ENCODE results near the gene TFDP1. TPM values are rescaled to one million over a fixed set of nuclear protein-coding genes. Genes with fewer than 3 reads are reported as not detected.
A peak's percentile ranks its signal among the peaks of the same experiment; 100 is the strongest.

The TFDP1 gene
- total RNA-seq, 1 donor from 2014 or later: 49.4 TPM

DNA sequence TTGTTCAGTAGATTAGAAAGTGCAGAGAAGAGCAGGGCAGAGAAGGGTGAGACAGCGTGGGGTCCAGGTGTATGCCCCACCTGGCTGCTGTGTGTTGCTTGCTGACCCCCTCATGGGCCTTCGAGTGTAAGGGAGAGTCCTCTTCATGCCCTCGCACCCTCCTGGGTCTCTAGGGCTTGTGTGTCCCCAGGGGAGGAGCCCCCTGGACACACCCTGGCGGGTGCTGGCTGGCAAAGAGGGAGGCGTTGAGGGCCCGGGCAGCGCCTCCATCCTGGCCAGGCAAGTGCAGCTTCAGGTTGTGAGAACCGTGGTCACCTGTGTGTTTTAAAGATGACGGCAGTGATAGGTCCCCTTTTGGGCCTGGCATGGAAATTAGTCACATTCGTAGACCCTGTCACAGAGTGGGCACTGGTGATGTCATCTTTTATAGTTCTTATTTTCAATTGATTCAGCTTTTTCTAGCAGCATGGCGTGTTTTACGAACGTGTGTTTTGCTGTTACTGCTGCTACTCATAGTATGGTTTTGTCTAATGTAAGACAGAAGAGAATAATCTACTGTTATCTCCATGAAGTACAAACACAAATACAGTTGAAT, 18.7 kb downstream of the TFDP1 start:
- no peak overlapping the region for H3K27ac ChIP-seq (ENCODE audit: low read depth, low read length)
- no peaks in the 10 kb centered on the region for H3K9me3 ChIP-seq (ENCODE audit: insufficient read depth, low read depth, low read length)
- Mint-ChIP-seq H3K36me3 (ENCODE audit: low read depth, unreplicated experiment) (peaks cover 35% of the 10 kb centered on the region), H3K4me1 (ENCODE audit: low read depth, unreplicated experiment) (no peaks in the 10 kb centered on the region), H3K27me3 (ENCODE audit: low read depth, unreplicated experiment) (no peaks in the 10 kb centered on the region), H3K27ac (ENCODE audit: unreplicated experiment) (no peak overlapping the region), H3K9me3 (ENCODE audit: unreplicated experiment) (peaks cover 7% of the 10 kb centered on the region), H3K4me3 (ENCODE audit: unreplicated experiment) (peak overlapping the region; percentile 61)
- TF ChIP-seq, protein P1, sequence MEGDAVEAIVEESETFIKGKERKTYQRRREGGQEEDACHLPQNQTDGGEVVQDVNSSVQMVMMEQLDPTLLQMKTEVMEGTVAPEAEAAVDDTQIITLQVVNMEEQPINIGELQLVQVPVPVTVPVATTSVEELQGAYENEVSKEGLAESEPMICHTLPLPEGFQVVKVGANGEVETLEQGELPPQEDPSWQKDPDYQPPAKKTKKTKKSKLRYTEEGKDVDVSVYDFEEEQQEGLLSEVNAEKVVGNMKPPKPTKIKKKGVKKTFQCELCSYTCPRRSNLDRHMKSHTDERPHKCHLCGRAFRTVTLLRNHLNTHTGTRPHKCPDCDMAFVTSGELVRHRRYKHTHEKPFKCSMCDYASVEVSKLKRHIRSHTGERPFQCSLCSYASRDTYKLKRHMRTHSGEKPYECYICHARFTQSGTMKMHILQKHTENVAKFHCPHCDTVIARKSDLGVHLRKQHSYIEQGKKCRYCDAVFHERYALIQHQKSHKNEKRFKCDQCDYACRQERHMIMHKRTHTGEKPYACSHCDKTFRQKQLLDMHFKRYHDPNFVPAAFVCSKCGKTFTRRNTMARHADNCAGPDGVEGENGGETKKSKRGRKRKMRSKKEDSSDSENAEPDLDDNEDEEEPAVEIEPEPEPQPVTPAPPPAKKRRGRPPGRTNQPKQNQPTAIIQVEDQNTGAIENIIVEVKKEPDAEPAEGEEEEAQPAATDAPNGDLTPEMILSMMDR (IDR thresholded peaks at IDR 0.05; ENCODE audit: insufficient read depth, low read depth, low read length): no peak
- TF ChIP-seq EZH2 (IDR thresholded peaks at IDR 0.05; ENCODE audit: insufficient read depth, low read length): no peak
- H3K4me2 ChIP-seq (ENCODE audit: low read length): no peak overlapping the region
- H3K4me3 ChIP-seq (ENCODE audit: insufficient read depth, low read depth, low read length): no peak overlapping the region
- H3K27me3 ChIP-seq (ENCODE audit: insufficient read depth, low read length): no peaks in the 10 kb centered on the region
- no peak overlapping the region for H3K9ac ChIP-seq (ENCODE audit: low read length)
- peaks cover 10% of the 10 kb centered on the region for H3K36me3 ChIP-seq (ENCODE audit: insufficient read depth, low read length)
- H4K20me1 ChIP-seq (ENCODE audit: insufficient read depth, low read length): peaks cover 99% of the 10 kb centered on the region
- peaks cover 99% of the 10 kb centered on the region for H3K79me2 ChIP-seq (ENCODE audit: insufficient read depth, low read length)
- DNase-seq (ENCODE audit: low read depth): no peak
- FAIRE-seq: no peak
- no peak overlapping the region for H2AFZ ChIP-seq (ENCODE audit: low read depth, low read length)
- H3K4me1 ChIP-seq (ENCODE audit: insufficient read depth, low read length): no peaks in the 10 kb centered on the region

DNA sequence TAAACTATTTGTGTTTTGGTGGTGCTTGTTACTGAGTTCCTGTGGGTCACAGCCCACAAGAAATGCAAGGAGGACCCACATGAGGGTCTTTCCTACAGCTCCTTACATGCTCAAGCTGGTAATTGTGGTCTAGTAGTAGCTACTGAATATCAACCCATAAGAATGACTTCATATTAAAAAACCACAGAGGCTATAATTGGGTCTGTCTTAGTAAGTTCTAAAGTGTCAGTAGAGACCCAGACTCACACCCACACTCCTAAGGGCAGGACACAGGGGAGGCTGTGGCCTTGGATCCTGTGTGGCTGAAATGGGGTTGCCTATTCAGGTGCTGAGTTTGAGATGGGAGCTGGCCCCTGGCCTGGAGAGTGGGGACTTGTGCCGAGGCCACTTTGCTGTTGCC, 19.6 kb downstream of the TFDP1 start:
- Mint-ChIP-seq H3K9me3 (ENCODE audit: unreplicated experiment) (peaks cover 7% of the 10 kb centered on the region), H3K4me1 (ENCODE audit: low read depth, unreplicated experiment) (peaks cover 3% of the 10 kb centered on the region), H3K27ac (ENCODE audit: unreplicated experiment) (no peak overlapping the region), H3K36me3 (ENCODE audit: low read depth, unreplicated experiment) (peaks cover 29% of the 10 kb centered on the region), H3K4me3 (ENCODE audit: unreplicated experiment) (no peak overlapping the region), H3K27me3 (ENCODE audit: low read depth, unreplicated experiment) (no peaks in the 10 kb centered on the region)
- H3K4me1 ChIP-seq (ENCODE audit: insufficient read depth, low read length): no peaks in the 10 kb centered on the region
- TF ChIP-seq, protein P1 (IDR thresholded peaks at IDR 0.05; ENCODE audit: insufficient read depth, low read depth, low read length): no peak
- TF ChIP-seq EZH2 (IDR thresholded peaks at IDR 0.05; ENCODE audit: insufficient read depth, low read length): no peak
- H3K4me3 ChIP-seq (ENCODE audit: insufficient read depth, low read depth, low read length): no peak overlapping the region
- no peak for DNase-seq (ENCODE audit: low read depth)
- H3K27me3 ChIP-seq (ENCODE audit: insufficient read depth, low read length): no peaks in the 10 kb centered on the region
- H3K4me2 ChIP-seq (ENCODE audit: low read length): no peak overlapping the region
- no peak overlapping the region for H3K9ac ChIP-seq (ENCODE audit: low read length)
- H3K79me2 ChIP-seq (ENCODE audit: insufficient read depth, low read length): peaks cover 99% of the 10 kb centered on the region
- H3K36me3 ChIP-seq (ENCODE audit: insufficient read depth, low read length): peaks cover 7% of the 10 kb centered on the region
- FAIRE-seq: no peak
- H2AFZ ChIP-seq (ENCODE audit: low read depth, low read length): no peak overlapping the region
- no peak overlapping the region for H3K27ac ChIP-seq (ENCODE audit: low read depth, low read length)
- H3K9me3 ChIP-seq (ENCODE audit: insufficient read depth, low read depth, low read length): no peaks in the 10 kb centered on the region
- H4K20me1 ChIP-seq (ENCODE audit: insufficient read depth, low read length): peaks cover 99% of the 10 kb centered on the region

DNA sequence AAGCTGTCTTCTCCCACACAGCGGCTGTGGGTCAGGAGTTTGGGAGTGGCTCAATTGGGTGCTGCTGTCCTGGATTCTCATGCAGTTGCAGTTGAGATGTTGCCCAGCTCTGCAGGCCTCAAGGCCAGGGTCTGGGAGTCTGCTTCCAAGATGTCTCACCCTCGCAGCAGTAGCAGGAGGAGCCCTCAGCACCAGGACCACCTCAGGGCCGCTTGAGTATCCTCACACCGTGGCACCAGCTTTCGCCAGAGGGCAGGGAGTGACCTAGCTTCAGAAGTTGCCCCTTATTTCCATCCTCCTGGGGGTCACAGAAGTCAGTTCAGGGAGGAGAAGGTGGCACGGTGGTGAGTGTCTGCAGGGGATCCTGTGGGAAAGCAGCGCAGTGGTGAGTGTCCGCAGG, 20.9 kb downstream of the TFDP1 start:
- no peak for DNase-seq (ENCODE audit: low read depth)
- Histone ChIP-seq H3K4me2 (ENCODE audit: low read length) (no peak overlapping the region), H3K27me3 (ENCODE audit: insufficient read depth, low read length) (no peaks in the 10 kb centered on the region), H3K79me2 (ENCODE audit: insufficient read depth, low read length) (peaks cover 99% of the 10 kb centered on the region), H3K4me1 (ENCODE audit: insufficient read depth, low read length) (no peaks in the 10 kb centered on the region), H3K36me3 (ENCODE audit: insufficient read depth, low read length) (no peaks in the 10 kb centered on the region), H3K9ac (ENCODE audit: low read length) (no peak overlapping the region), H4K20me1 (ENCODE audit: insufficient read depth, low read length) (peaks cover 99% of the 10 kb centered on the region), H3K27ac (ENCODE audit: low read depth, low read length) (no peak overlapping the region), H2AFZ (ENCODE audit: low read depth, low read length) (no peak overlapping the region), H3K9me3 (ENCODE audit: insufficient read depth, low read depth, low read length) (no peaks in the 10 kb centered on the region), H3K4me3 (ENCODE audit: insufficient read depth, low read depth, low read length) (no peak overlapping the region)
- TF ChIP-seq, protein P1 (IDR thresholded peaks at IDR 0.05; ENCODE audit: insufficient read depth, low read depth, low read length): no peak
- TF ChIP-seq EZH2 (IDR thresholded peaks at IDR 0.05; ENCODE audit: insufficient read depth, low read length): no peak
- Mint-ChIP-seq H3K27ac (ENCODE audit: unreplicated experiment) (no peak overlapping the region), H3K4me1 (ENCODE audit: low read depth, unreplicated experiment) (peaks cover 3% of the 10 kb centered on the region), H3K27me3 (ENCODE audit: low read depth, unreplicated experiment) (no peaks in the 10 kb centered on the region), H3K9me3 (ENCODE audit: unreplicated experiment) (peaks cover 6% of the 10 kb centered on the region), H3K4me3 (ENCODE audit: unreplicated experiment) (no peak overlapping the region), H3K36me3 (ENCODE audit: low read depth, unreplicated experiment) (peaks cover 19% of the 10 kb centered on the region)
- no peak for FAIRE-seq

Measured in astrocyte (in vitro differentiated cells and primary cell).